ENCODE data around the gene USP10.

USP10 gene

DNA sequence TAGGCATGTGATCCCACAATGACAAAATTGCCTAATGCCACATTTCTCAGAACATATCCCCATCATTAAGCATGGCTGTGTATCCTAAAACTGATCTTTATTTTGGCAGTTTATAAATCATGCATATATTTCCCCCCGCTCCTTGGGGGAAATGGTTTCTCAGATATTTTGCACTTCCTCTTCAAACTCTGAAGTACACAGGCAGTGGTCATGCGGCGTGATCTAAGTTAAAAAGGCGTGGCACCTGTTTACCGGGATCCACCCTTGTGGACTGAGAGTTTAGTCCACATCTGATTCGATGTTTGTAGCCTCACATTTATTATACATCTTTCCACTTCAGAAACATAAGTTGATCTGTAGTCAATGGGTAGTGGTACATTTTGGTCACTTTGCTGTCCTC is 51.4 kb downstream of the USP10 start:
- no peak overlapping the region for H4K5ac ChIP-seq (ENCODE audit: low read length)
- H3K56ac ChIP-seq (ENCODE audit: low read length): no peak overlapping the region
- H4K8ac ChIP-seq (ENCODE audit: low read depth, low read length): no peak overlapping the region
- H3K4me3 ChIP-seq (ENCODE audit: low read length): no peak overlapping the region
- no peak overlapping the region for H2BK15ac ChIP-seq (replicated peaks; ENCODE audit: low read depth)
- no CpG with 5 or more reads among the region's 6 CpGs for WGBS (ENCODE audit: extremely low coverage, insufficient coverage, low lambda C conversion rate)
- peaks cover 61% of the 10 kb centered on the region for H3K79me2 ChIP-seq (ENCODE audit: control insufficient read depth, insufficient read depth, low read length)
- no peak overlapping the region for H3K9ac ChIP-seq (ENCODE audit: low read length)
- no peaks in the 10 kb centered on the region for H3K4me1 ChIP-seq (ENCODE audit: control insufficient read depth, low read depth, low read length)
- no peak overlapping the region for H2AK5ac ChIP-seq (ENCODE audit: low read length)
- H3K36me3 ChIP-seq (ENCODE audit: control insufficient read depth, insufficient read depth, low read length): no peaks in the 10 kb centered on the region
- H3K27ac ChIP-seq (ENCODE audit: low read depth, low read length): no peak overlapping the region
- no peak overlapping the region for H3K23ac ChIP-seq (ENCODE audit: low read length)
- no peak overlapping the region for H3K4me2 ChIP-seq (ENCODE audit: low read length)
- no peak overlapping the region for H3K18ac ChIP-seq (ENCODE audit: low read length)
- peaks cover 23% of the 10 kb centered on the region for H3K79me1 ChIP-seq (ENCODE audit: low read length)
- no peak overlapping the region for H3K4ac ChIP-seq (ENCODE audit: low read depth, low read length)
- no peak for DNase-seq
- H2BK5ac ChIP-seq (ENCODE audit: low read length): no peak overlapping the region
- no peak overlapping the region for H2BK120ac ChIP-seq (ENCODE audit: low read depth, low read length)
- no peaks in the 10 kb centered on the region for H3K27me3 ChIP-seq (ENCODE audit: insufficient read depth, low read length, poor library complexity)

DNA sequence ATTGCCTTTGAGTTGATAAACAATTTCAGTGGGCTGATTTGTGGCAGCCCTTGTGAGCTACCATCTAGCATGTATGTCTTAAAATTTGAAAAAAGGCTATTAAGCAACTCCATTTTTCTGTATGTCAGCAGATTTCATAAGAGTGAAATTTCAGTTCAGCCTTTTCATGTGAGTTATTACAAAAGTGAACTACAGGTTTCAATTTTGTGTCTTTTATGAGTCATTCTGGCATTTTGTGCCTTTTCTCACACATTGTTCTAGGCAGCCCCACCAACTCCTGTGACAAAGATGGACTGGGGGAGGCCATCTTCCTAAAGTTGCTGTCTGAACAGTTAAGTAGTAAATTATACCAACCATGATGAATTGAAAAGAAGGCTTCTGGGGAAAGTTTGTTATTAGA is 52.1 kb downstream of the USP10 start:
- Histone ChIP-seq H2BK15ac (replicated peaks; ENCODE audit: low read depth) (no peak overlapping the region), H3K79me1 (ENCODE audit: low read length) (peaks cover 24% of the 10 kb centered on the region), H3K23ac (ENCODE audit: low read length) (no peak overlapping the region), H3K36me3 (ENCODE audit: control insufficient read depth, insufficient read depth, low read length) (no peaks in the 10 kb centered on the region), H2AK5ac (ENCODE audit: low read length) (no peak overlapping the region), H2BK120ac (ENCODE audit: low read depth, low read length) (no peak overlapping the region), H3K18ac (ENCODE audit: low read length) (no peak overlapping the region), H3K4me1 (ENCODE audit: control insufficient read depth, low read depth, low read length) (no peaks in the 10 kb centered on the region), H3K56ac (ENCODE audit: low read length) (no peak overlapping the region), H3K27me3 (ENCODE audit: insufficient read depth, low read length, poor library complexity) (no peaks in the 10 kb centered on the region), H4K8ac (ENCODE audit: low read depth, low read length) (no peak overlapping the region), H2BK5ac (ENCODE audit: low read length) (no peak overlapping the region), H3K4me3 (ENCODE audit: low read length) (no peak overlapping the region), H3K27ac (ENCODE audit: low read depth, low read length) (no peak overlapping the region), H3K4me2 (ENCODE audit: low read length) (no peak overlapping the region), H3K79me2 (ENCODE audit: control insufficient read depth, insufficient read depth, low read length) (peaks cover 61% of the 10 kb centered on the region), H3K9ac (ENCODE audit: low read length) (no peak overlapping the region), H3K4ac (ENCODE audit: low read depth, low read length) (no peak overlapping the region), H4K5ac (ENCODE audit: low read length) (no peak overlapping the region)
- no peak for DNase-seq

DNA sequence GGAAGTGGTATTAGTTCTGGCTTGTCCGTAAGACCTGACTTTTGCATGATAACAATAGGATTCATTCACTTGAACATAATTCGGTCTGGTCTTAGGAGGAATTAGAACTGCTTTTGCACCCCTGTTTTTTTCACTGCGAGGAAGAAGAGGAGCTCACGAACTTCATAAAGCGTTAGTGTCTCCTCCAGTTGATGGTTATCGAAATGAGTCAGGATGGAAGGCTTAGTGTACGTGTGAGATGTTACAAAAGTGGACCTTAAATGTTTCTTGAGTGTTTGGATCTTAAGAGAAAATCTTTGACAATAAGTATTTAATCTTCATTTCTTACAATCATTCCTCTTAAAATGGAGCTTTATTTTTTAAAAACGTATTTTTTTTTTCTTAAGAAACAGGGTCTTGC is 52.8 kb downstream of the USP10 start:
- H2BK120ac ChIP-seq (ENCODE audit: low read depth, low read length): no peak overlapping the region
- no peak overlapping the region for H3K9ac ChIP-seq (ENCODE audit: low read length)
- no peak overlapping the region for H2BK5ac ChIP-seq (ENCODE audit: low read length)
- no peak overlapping the region for H2BK15ac ChIP-seq (replicated peaks; ENCODE audit: low read depth)
- H3K4me3 ChIP-seq (ENCODE audit: low read length): no peak overlapping the region
- no peak overlapping the region for H3K4me2 ChIP-seq (ENCODE audit: low read length)
- H3K79me2 ChIP-seq (ENCODE audit: control insufficient read depth, insufficient read depth, low read length): peaks cover 59% of the 10 kb centered on the region
- H3K36me3 ChIP-seq (ENCODE audit: control insufficient read depth, insufficient read depth, low read length): no peaks in the 10 kb centered on the region
- no peak overlapping the region for H3K27ac ChIP-seq (ENCODE audit: low read depth, low read length)
- WGBS (ENCODE audit: extremely low coverage, insufficient coverage, low lambda C conversion rate): 100% methylated on average over 1 of the region's 8 CpGs
- H4K5ac ChIP-seq (ENCODE audit: low read length): no peak overlapping the region
- H3K27me3 ChIP-seq (ENCODE audit: insufficient read depth, low read length, poor library complexity): no peaks in the 10 kb centered on the region
- H3K23ac ChIP-seq (ENCODE audit: low read length): no peak overlapping the region
- H2AK5ac ChIP-seq (ENCODE audit: low read length): no peak overlapping the region
- peaks cover 23% of the 10 kb centered on the region for H3K79me1 ChIP-seq (ENCODE audit: low read length)
- H4K8ac ChIP-seq (ENCODE audit: low read depth, low read length): no peak overlapping the region
- no peak overlapping the region for H3K56ac ChIP-seq (ENCODE audit: low read length)
- no peak for DNase-seq
- no peak overlapping the region for H3K18ac ChIP-seq (ENCODE audit: low read length)
- no peak overlapping the region for H3K4ac ChIP-seq (ENCODE audit: low read depth, low read length)
- no peaks in the 10 kb centered on the region for H3K4me1 ChIP-seq (ENCODE audit: control insufficient read depth, low read depth, low read length)

DNA sequence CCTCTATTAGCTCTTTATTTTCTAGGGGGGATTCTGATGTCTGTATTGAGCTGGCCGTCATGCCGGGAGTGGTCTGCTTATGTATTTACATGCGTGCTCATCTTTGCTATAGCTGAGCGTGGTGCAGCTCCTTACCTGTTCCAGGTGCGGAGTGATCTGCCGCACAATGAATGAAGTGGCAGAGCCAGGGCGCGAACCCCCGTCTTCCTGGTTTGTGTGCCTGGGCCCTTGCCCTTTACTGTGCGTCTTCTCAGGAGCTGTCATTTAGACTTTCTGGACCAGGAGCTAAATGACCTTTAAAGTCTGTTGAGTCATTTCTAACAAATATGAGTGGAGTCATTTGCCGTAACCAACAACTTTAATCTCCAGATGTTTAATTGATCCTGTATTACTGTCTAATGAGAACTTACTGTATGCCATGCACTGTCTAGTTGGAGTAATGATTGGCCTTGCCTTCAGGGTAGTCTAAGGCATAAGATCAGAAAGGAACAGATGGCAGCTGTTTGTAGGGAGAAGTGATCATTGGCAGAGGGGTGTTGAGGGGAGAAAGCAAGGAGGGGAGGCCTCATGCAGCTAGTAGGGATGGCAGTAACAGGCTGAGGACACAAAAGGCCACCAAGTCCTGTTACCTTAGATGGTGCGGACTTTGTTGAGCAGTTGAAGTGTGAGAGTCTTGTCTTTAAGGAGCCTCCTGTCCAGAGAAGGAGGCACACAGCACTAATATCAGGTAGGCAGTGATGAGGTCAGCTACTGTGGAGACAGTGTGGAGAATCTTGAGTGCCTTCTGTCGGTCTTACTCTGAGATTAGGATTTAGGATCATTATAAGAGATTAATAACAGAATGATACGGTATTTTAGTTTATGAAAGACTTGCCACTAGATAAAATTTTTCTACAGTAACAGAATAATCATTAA is 53.9 kb downstream of the USP10 start:
- no peak overlapping the region for H3K4ac ChIP-seq (ENCODE audit: low read depth, low read length)
- H3K4me3 ChIP-seq (ENCODE audit: low read length): no peak overlapping the region
- no peak overlapping the region for H3K27ac ChIP-seq (ENCODE audit: low read depth, low read length)
- H2BK15ac ChIP-seq (replicated peaks; ENCODE audit: low read depth): no peak overlapping the region
- peaks cover 27% of the 10 kb centered on the region for H3K79me1 ChIP-seq (ENCODE audit: low read length)
- no peak overlapping the region for H3K9ac ChIP-seq (ENCODE audit: low read length)
- no CpG with 5 or more reads among the region's 14 CpGs for WGBS (ENCODE audit: extremely low coverage, insufficient coverage, low lambda C conversion rate)
- no peaks in the 10 kb centered on the region for H3K4me1 ChIP-seq (ENCODE audit: control insufficient read depth, low read depth, low read length)
- no peak overlapping the region for H3K56ac ChIP-seq (ENCODE audit: low read length)
- no peak for DNase-seq
- no peaks in the 10 kb centered on the region for H3K27me3 ChIP-seq (ENCODE audit: insufficient read depth, low read length, poor library complexity)
- H3K23ac ChIP-seq (ENCODE audit: low read length): no peak overlapping the region
- H2BK120ac ChIP-seq (ENCODE audit: low read depth, low read length): no peak overlapping the region
- no peaks in the 10 kb centered on the region for H3K36me3 ChIP-seq (ENCODE audit: control insufficient read depth, insufficient read depth, low read length)
- no peak overlapping the region for H4K8ac ChIP-seq (ENCODE audit: low read depth, low read length)
- H3K18ac ChIP-seq (ENCODE audit: low read length): no peak overlapping the region
- H4K5ac ChIP-seq (ENCODE audit: low read length): no peak overlapping the region
- H2AK5ac ChIP-seq (ENCODE audit: low read length): no peak overlapping the region
- H3K4me2 ChIP-seq (ENCODE audit: low read length): no peak overlapping the region
- H2BK5ac ChIP-seq (ENCODE audit: low read length): no peak overlapping the region
- peaks cover 65% of the 10 kb centered on the region for H3K79me2 ChIP-seq (ENCODE audit: control insufficient read depth, insufficient read depth, low read length)

DNA sequence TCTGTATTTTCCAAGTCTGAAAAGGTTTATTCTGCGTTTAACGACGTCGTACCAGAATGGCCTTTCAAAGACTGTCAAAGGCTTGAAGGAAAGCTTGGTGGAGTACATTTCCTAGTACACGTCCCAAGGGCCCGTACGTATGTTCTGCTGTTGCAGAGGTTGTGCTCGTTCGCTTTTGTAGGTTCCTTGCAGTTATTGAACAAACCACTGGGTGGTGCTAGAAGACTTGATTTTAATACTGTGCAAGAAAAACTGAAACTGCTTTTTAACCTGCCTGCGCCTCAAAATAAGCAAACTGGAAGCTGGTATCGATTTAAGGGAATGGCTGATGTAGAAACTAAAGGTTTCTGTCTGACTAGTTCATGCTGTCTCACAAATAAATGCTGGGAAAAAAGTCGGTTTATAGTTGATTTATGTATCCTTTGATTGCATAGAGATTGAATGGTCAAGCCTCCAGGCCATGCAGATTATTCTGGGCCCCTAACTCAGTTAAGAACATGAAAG is 54.6 kb downstream of the USP10 start:
- Histone ChIP-seq H4K5ac (ENCODE audit: low read length) (no peak overlapping the region), H3K36me3 (ENCODE audit: control insufficient read depth, insufficient read depth, low read length) (peaks cover 2% of the 10 kb centered on the region), H4K8ac (ENCODE audit: low read depth, low read length) (no peak overlapping the region), H3K9ac (ENCODE audit: low read length) (no peak overlapping the region), H3K79me2 (ENCODE audit: control insufficient read depth, insufficient read depth, low read length) (peaks cover 69% of the 10 kb centered on the region), H3K27ac (ENCODE audit: low read depth, low read length) (no peak overlapping the region), H3K4ac (ENCODE audit: low read depth, low read length) (no peak overlapping the region), H2BK120ac (ENCODE audit: low read depth, low read length) (no peak overlapping the region), H3K23ac (ENCODE audit: low read length) (no peak overlapping the region), H3K18ac (ENCODE audit: low read length) (no peak overlapping the region), H3K4me3 (ENCODE audit: low read length) (no peak overlapping the region), H3K56ac (ENCODE audit: low read length) (no peak overlapping the region), H2BK5ac (ENCODE audit: low read length) (no peak overlapping the region), H3K4me2 (ENCODE audit: low read length) (no peak overlapping the region), H3K4me1 (ENCODE audit: control insufficient read depth, low read depth, low read length) (no peaks in the 10 kb centered on the region), H2AK5ac (ENCODE audit: low read length) (no peak overlapping the region), H3K27me3 (ENCODE audit: insufficient read depth, low read length, poor library complexity) (no peaks in the 10 kb centered on the region), H2BK15ac (replicated peaks; ENCODE audit: low read depth) (no peak overlapping the region), H3K79me1 (ENCODE audit: low read length) (peaks cover 32% of the 10 kb centered on the region)
- no CpG with 5 or more reads among the region's 12 CpGs for WGBS (ENCODE audit: extremely low coverage, insufficient coverage, low lambda C conversion rate)
- peak; percentile 92 for DNase-seq

All from mesendoderm (in vitro differentiated cells).